Measurements from ENCODE around the gene CABLES2.

Gene CABLES2

GRCh38 chr20:62436692-62437091 is 29.6 kb upstream of the CABLES2 start:
- H3K79me2 ChIP-seq (ENCODE audit: control insufficient read depth, low read length): no peaks in the 10 kb centered on the region
- no peaks in the 10 kb centered on the region for H3K36me3 ChIP-seq (ENCODE audit: control insufficient read depth, low read length)
- H3K9me2 ChIP-seq (replicated peaks; ENCODE audit: control insufficient read depth, low read length): no peaks in the 10 kb centered on the region
- H3K27me3 ChIP-seq (ENCODE audit: control insufficient read depth, low read length): peaks cover 7% of the 10 kb centered on the region; the same call in 1 of the 2 replicates
- H4K20me1 ChIP-seq (ENCODE audit: control insufficient read depth, insufficient read depth, low read depth, low read length): 0 out of 2 replicates have a peak, but pooled peaks cover 3% of the 10 kb centered on the region
- no peaks in the 10 kb centered on the region for H3K9me3 ChIP-seq (ENCODE audit: control insufficient read depth, insufficient read depth, low read length)
- H3K4me1 ChIP-seq (ENCODE audit: control insufficient read depth, low read length): peaks cover 10% of the 10 kb centered on the region
- H3K27ac ChIP-seq (ENCODE audit: low read depth, low read length): no peak overlapping the region
- no peak overlapping the region for H3K4me3 ChIP-seq (ENCODE audit: low read length)
- H3K4me2 ChIP-seq (ENCODE audit: low read length): no peak overlapping the region
- H3F3A ChIP-seq (ENCODE audit: control insufficient read depth, insufficient read depth): no peaks in the 10 kb centered on the region
- no peak for TF ChIP-seq EZH2phosphoT487 (IDR thresholded peaks at IDR 0.05; ENCODE audit: borderline replicate concordance, low read length)
- no peak for TF ChIP-seq CTCF (IDR thresholded peaks at IDR 0.05; ENCODE audit: low read depth, low read length, poor library complexity, severe bottlenecking)

- H3K27me3 ChIP-seq (ENCODE audit: control insufficient read depth, low read length): peaks cover 3% of the 10 kb centered on the region; the same call in 1 of the 2 replicates
- no peaks in the 10 kb centered on the region for H3K9me2 ChIP-seq (replicated peaks; ENCODE audit: control insufficient read depth, low read length)
- H3K27ac ChIP-seq (ENCODE audit: low read depth, low read length): no peak overlapping the region
- H3K4me2 ChIP-seq (ENCODE audit: low read length): no peak overlapping the region
- 0 out of 2 replicates have a peak, but pooled peaks cover 3% of the 10 kb centered on the region for H4K20me1 ChIP-seq (ENCODE audit: control insufficient read depth, insufficient read depth, low read depth, low read length)
- no peaks in the 10 kb centered on the region for H3K79me2 ChIP-seq (ENCODE audit: control insufficient read depth, low read length)
- no peaks in the 10 kb centered on the region for H3K36me3 ChIP-seq (ENCODE audit: control insufficient read depth, low read length)
- no peaks in the 10 kb centered on the region for H3K9me3 ChIP-seq (ENCODE audit: control insufficient read depth, insufficient read depth, low read length)
- no peak overlapping the region for H3K4me3 ChIP-seq (ENCODE audit: low read length)
- TF ChIP-seq EZH2phosphoT487 (IDR thresholded peaks at IDR 0.05; ENCODE audit: borderline replicate concordance, low read length) (no peak), CTCF (IDR thresholded peaks at IDR 0.05; ENCODE audit: low read depth, low read length, poor library complexity, severe bottlenecking) (no peak)
- H3F3A ChIP-seq (ENCODE audit: control insufficient read depth, insufficient read depth): no peaks in the 10 kb centered on the region
- H3K4me1 ChIP-seq (ENCODE audit: control insufficient read depth, low read length): peaks cover under 1% of the 10 kb centered on the region; the same call in 1 of the 2 replicates
Observed at GRCh38 chr20:62433658-62434497, 26.8 kb upstream of the CABLES2 start.

DNA sequence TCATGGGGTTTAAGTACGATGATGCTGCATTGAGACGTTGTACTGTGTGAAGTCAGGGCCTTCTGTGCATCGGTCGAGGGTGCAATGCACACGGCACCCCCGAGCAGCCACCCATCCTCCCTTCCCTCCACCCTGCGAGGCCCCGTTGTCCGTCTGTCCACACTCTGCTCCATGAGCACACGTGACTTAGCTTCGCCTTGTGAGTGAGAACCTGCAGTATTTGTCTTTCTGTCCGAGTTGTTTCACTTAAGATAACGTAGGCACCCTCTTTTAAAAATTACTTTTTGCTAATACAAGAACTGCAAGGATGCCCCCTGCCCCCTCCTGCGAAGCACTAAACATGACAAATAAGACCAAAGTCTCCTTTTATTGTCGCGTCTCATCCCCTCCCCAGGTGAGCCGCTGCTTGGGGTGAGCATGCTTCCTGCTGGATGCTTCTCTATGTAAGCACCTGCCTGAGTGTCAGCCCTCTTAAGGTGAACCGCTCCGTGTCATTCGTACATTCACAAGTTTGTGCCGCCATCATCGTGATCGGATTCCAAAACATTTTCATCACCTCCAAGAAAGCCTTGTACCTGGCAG is 23.9 kb upstream of the CABLES2 start:
- no peaks in the 10 kb centered on the region for H3K79me2 ChIP-seq (ENCODE audit: control insufficient read depth, low read length)
- no peaks in the 10 kb centered on the region for H4K20me1 ChIP-seq (ENCODE audit: control insufficient read depth, insufficient read depth, low read depth, low read length)
- no peaks in the 10 kb centered on the region for H3K9me2 ChIP-seq (replicated peaks; ENCODE audit: control insufficient read depth, low read length)
- no peak for TF ChIP-seq EZH2phosphoT487 (IDR thresholded peaks at IDR 0.05; ENCODE audit: borderline replicate concordance, low read length)
- no peak for TF ChIP-seq CTCF (IDR thresholded peaks at IDR 0.05; ENCODE audit: low read depth, low read length, poor library complexity, severe bottlenecking)
- H3K4me1 ChIP-seq (ENCODE audit: control insufficient read depth, low read length): no peaks in the 10 kb centered on the region
- no peaks in the 10 kb centered on the region for H3K36me3 ChIP-seq (ENCODE audit: control insufficient read depth, low read length)
- H3F3A ChIP-seq (ENCODE audit: control insufficient read depth, insufficient read depth): no peaks in the 10 kb centered on the region
- no peaks in the 10 kb centered on the region for H3K9me3 ChIP-seq (ENCODE audit: control insufficient read depth, insufficient read depth, low read length)
- no peak overlapping the region for H3K27ac ChIP-seq (ENCODE audit: low read depth, low read length)
- no peak overlapping the region for H3K4me3 ChIP-seq (ENCODE audit: low read length)
- H3K4me2 ChIP-seq (ENCODE audit: low read length): no peak overlapping the region
- H3K27me3 ChIP-seq (ENCODE audit: control insufficient read depth, low read length): peaks cover 3% of the 10 kb centered on the region; the same call in 1 of the 2 replicates
